Mesenchymal stem cell (in vitro differentiated cells and primary cell): Measurements from ENCODE around the gene NPAS3.

Experiments
- DNase-seq: peaks from one replicate; pipeline ENCODE4 v3.0.0-alpha.2; 2013
- H2AFZ ChIP-seq: one replicate; pipeline ENCODE4 v1.6.1; 2013; ENCODE audit warnings: low read depth, mild to moderate bottlenecking, control low read depth, inconsistent platforms, low read length, moderate library complexity
- H2AK5ac ChIP-seq: 2 replicates; pipeline ENCODE4 v1.6.1; 2013; ENCODE audit warnings: low read length, moderate library complexity, mild to moderate bottlenecking, inconsistent platforms; ENCODE audit not compliant: severe bottlenecking
- H2BK120ac ChIP-seq: one replicate; pipeline ENCODE4 v1.6.1; 2013; ENCODE audit warnings: low read depth, mild to moderate bottlenecking, inconsistent platforms, low read length, moderate library complexity
- H2BK12ac ChIP-seq, 2 experiments: one replicate each; pipeline ENCODE4 v1.6.1; 2013; ENCODE audit warnings: inconsistent platforms in 2 of 2, low read length in 2 of 2, mild to moderate bottlenecking in 2 of 2, moderate library complexity in 2 of 2, control low read depth in 1 of 2
- H2BK15ac ChIP-seq: one replicate; pipeline ENCODE4 v1.6.1; 2013; ENCODE audit warnings: mild to moderate bottlenecking, low read depth, inconsistent platforms; ENCODE audit not compliant: poor library complexity, severe bottlenecking
- H2BK5ac ChIP-seq: 2 replicates; pipeline ENCODE4 v1.6.1; 2013; ENCODE audit warnings: low read depth, mild to moderate bottlenecking, low read length, control low read depth, inconsistent platforms; ENCODE audit not compliant: poor library complexity, severe bottlenecking
- H3K14ac ChIP-seq, 2 experiments: one replicate each; pipeline ENCODE4 v1.6.1; 2013; ENCODE audit warnings: inconsistent platforms in 2 of 2, low read length in 2 of 2, control low read depth in 1 of 2, mild to moderate bottlenecking in 1 of 2, moderate library complexity in 1 of 2
- H3K18ac ChIP-seq, 2 experiments: one replicate each; pipeline ENCODE4 v1.6.1; 2013; ENCODE audit warnings: inconsistent platforms in 2 of 2, low read length in 2 of 2, control low read depth in 1 of 2, low read depth in 1 of 2, mild to moderate bottlenecking in 1 of 2
- H3K23ac ChIP-seq, 2 experiments: one replicate each; pipeline ENCODE4 v1.6.1; 2013; ENCODE audit warnings: inconsistent platforms in 2 of 2, low read length in 2 of 2, mild to moderate bottlenecking in 2 of 2, moderate library complexity in 2 of 2, control low read depth in 1 of 2
- H3K27ac ChIP-seq: 2 replicates; pipeline ENCODE4 v1.5.1; 2013; ENCODE audit warnings: mild to moderate bottlenecking, moderate library complexity, low read length, control low read depth, inconsistent platforms; ENCODE audit not compliant: poor library complexity, severe bottlenecking
- H3K27me3 ChIP-seq, 2 experiments: 2 replicates each; pipeline versions ENCODE4 v1.6.1 to v1.7.0; 2013; ENCODE audit warnings: low read length in 2 of 2, mild to moderate bottlenecking in 2 of 2, moderate library complexity in 2 of 2, control low read depth in 1 of 2, inconsistent platforms in 1 of 2; ENCODE audit not compliant: control insufficient read depth in 1 of 2, insufficient read depth in 1 of 2
- H3K36me3 ChIP-seq, 2 experiments: 2 replicates each; pipeline versions ENCODE4 v1.6.1 to v1.7.0; 2013; ENCODE audit warnings: low read length in 2 of 2, control low read depth in 1 of 2, inconsistent platforms in 1 of 2, low read depth in 1 of 2, mild to moderate bottlenecking in 1 of 2; ENCODE audit not compliant: insufficient read depth in 2 of 2, control insufficient read depth in 1 of 2
- H3K4ac ChIP-seq, 2 experiments: one replicate each; pipeline ENCODE4 v1.6.1; 2013; ENCODE audit warnings: inconsistent platforms in 2 of 2, low read length in 2 of 2, mild to moderate bottlenecking in 2 of 2, moderate library complexity in 2 of 2, control low read depth in 1 of 2, low read depth in 1 of 2
- H3K4me1 ChIP-seq: 2 replicates; pipeline ENCODE4 v1.6.1; 2013; ENCODE audit warnings: low read depth, low read length, control low read depth; ENCODE audit not compliant: control insufficient read depth, insufficient read depth
- H3K4me2 ChIP-seq: 2 replicates; pipeline ENCODE4 v1.6.1; 2013; ENCODE audit warnings: low read length, mild to moderate bottlenecking, inconsistent platforms; ENCODE audit not compliant: poor library complexity, severe bottlenecking
- H3K4me3 ChIP-seq, 2 experiments: 2 replicates each; pipeline versions ENCODE4 v1.5.1 to v1.7.0; 2013; ENCODE audit warnings: low read length in 2 of 2, mild to moderate bottlenecking in 2 of 2, control low read depth in 1 of 2, low read depth in 1 of 2; ENCODE audit not compliant: insufficient read depth in 1 of 2
- H3K79me1 ChIP-seq: replicated peaks from 2 replicates; pipeline ENCODE4 v1.6.1; 2013; ENCODE audit warnings: mild to moderate bottlenecking, control low read depth, low read length, inconsistent platforms; ENCODE audit not compliant: poor library complexity, severe bottlenecking
- H3K9ac ChIP-seq: 2 replicates; pipeline ENCODE4 v1.7.0; 2013; ENCODE audit warnings: mild to moderate bottlenecking, low read length, moderate library complexity
- H3K9me3 ChIP-seq: 2 replicates; pipeline ENCODE4 v1.7.0; 2013; ENCODE audit warnings: mild to moderate bottlenecking, low read length; ENCODE audit not compliant: control insufficient read depth
- H4K8ac ChIP-seq: one replicate; pipeline ENCODE4 v1.6.1; 2013; ENCODE audit warnings: inconsistent platforms, mild to moderate bottlenecking, low read length, moderate library complexity
- H4K91ac ChIP-seq: one replicate; pipeline ENCODE4 v1.6.1; 2013; ENCODE audit warnings: mild to moderate bottlenecking, low read length, inconsistent platforms
- WGBS: methylation state at CpG from one replicate; pipeline ENCODE4 v1.1.7; 2013; ENCODE audit warnings: mixed read lengths; 5-methylcytosine and 5-hydroxymethylcytosine counted together

Gene NPAS3

GRCh38 chr14:33045760-33046159 is 107.1 kb downstream of the NPAS3 start:
- Histone ChIP-seq H2AK5ac (no peak overlapping the region), H4K8ac (no peak overlapping the region), H2AFZ (no peak overlapping the region), H3K79me1 (no peaks in the 10 kb centered on the region), H3K9me3 (peaks cover 15% of the 10 kb centered on the region), H3K4ac (no peak overlapping the region), H3K4me1 (no peaks in the 10 kb centered on the region), H3K23ac (no peak overlapping the region), H3K14ac (no peak overlapping the region), H3K27me3 (no peaks in the 10 kb centered on the region), H3K36me3 (no peaks in the 10 kb centered on the region), H3K18ac (no peak overlapping the region), H2BK5ac (no peak overlapping the region), H2BK15ac (no peak overlapping the region), H2BK120ac (no peak overlapping the region), H3K27ac (no peak overlapping the region), H3K9ac (no peak overlapping the region), H3K4me2 (no peak overlapping the region), H4K91ac (no peak overlapping the region), H3K4me3 (no peak overlapping the region), H2BK12ac (no peak overlapping the region)
- 81% methylated on average over 2 of the region's 4 CpGs for WGBS
- DNase-seq = no peak

- Histone ChIP-seq H3K18ac (no peak overlapping the region), H3K14ac (no peak overlapping the region), H4K91ac (no peak overlapping the region), H3K23ac (no peak overlapping the region), H4K8ac (no peak overlapping the region), H2AFZ (no peak overlapping the region), H3K36me3 (no peaks in the 10 kb centered on the region), H2AK5ac (no peak overlapping the region), H3K79me1 (no peaks in the 10 kb centered on the region), H2BK15ac (no peak overlapping the region), H3K4me2 (no peak overlapping the region), H3K9ac (no peak overlapping the region), H2BK12ac (no peak overlapping the region), H3K27ac (no peak overlapping the region), H2BK5ac (no peak overlapping the region), H2BK120ac (no peak overlapping the region), H3K4ac (no peak overlapping the region), H3K27me3 (no peaks in the 10 kb centered on the region), H3K4me1 (no peaks in the 10 kb centered on the region), H3K4me3 (no peak overlapping the region), H3K9me3 (no peaks in the 10 kb centered on the region)
- DNase-seq = no peak
- no CpG with 5 or more reads among the region's 2 CpGs for WGBS
These were observed 114.3 kb downstream of the NPAS3 start for GRCh38 chr14:33052943-33053342.

- Histone ChIP-seq H3K9me3 (no peaks in the 10 kb centered on the region), H2BK12ac (no peak overlapping the region), H3K23ac (no peak overlapping the region), H3K4me2 (no peak overlapping the region), H4K91ac (no peak overlapping the region), H3K14ac (no peak overlapping the region), H3K27me3 (no peaks in the 10 kb centered on the region), H2BK5ac (no peak overlapping the region), H3K18ac (no peak overlapping the region), H3K4me3 (no peak overlapping the region), H3K36me3 (no peaks in the 10 kb centered on the region), H2BK15ac (no peak overlapping the region), H2BK120ac (no peak overlapping the region), H3K4me1 (no peaks in the 10 kb centered on the region), H3K9ac (no peak overlapping the region), H2AFZ (no peak overlapping the region), H2AK5ac (no peak overlapping the region), H3K79me1 (no peaks in the 10 kb centered on the region), H3K27ac (no peak overlapping the region), H4K8ac (no peak overlapping the region), H3K4ac (no peak overlapping the region)
- WGBS = 78% methylated on average over 3 of the region's 4 CpGs
- no peak for DNase-seq
These were observed 117.5 kb downstream of the NPAS3 start for GRCh38 chr14:33056213-33056612.

GRCh38 chr14:33057585-33057984 is 118.9 kb downstream of the NPAS3 start:
- Histone ChIP-seq H3K4me1 (no peaks in the 10 kb centered on the region), H2BK12ac (no peak overlapping the region), H2BK15ac (no peak overlapping the region), H3K14ac (no peak overlapping the region), H3K79me1 (no peaks in the 10 kb centered on the region), H3K36me3 (no peaks in the 10 kb centered on the region), H3K27ac (no peak overlapping the region), H4K91ac (no peak overlapping the region), H2AFZ (no peak overlapping the region), H3K23ac (no peak overlapping the region), H2BK120ac (no peak overlapping the region), H3K18ac (no peak overlapping the region), H3K4me2 (no peak overlapping the region), H2BK5ac (no peak overlapping the region), H3K4me3 (no peak overlapping the region), H4K8ac (no peak overlapping the region), H2AK5ac (no peak overlapping the region), H3K27me3 (no peaks in the 10 kb centered on the region), H3K9me3 (no peaks in the 10 kb centered on the region), H3K4ac (no peak overlapping the region), H3K9ac (no peak overlapping the region)
- no peak for DNase-seq
- WGBS = 92% methylated on average over 2 of the region's 4 CpGs
